Measurements from ENCODE around the gene TTBK2. TPM values are rescaled to one million over a fixed set of nuclear protein-coding genes. Genes with fewer than 3 reads are reported as not detected.

The TTBK2 gene
- total RNA-seq, 4 donors from 2014 or later, result 7.9 to 78.2 (median 18.2) TPM

DNA sequence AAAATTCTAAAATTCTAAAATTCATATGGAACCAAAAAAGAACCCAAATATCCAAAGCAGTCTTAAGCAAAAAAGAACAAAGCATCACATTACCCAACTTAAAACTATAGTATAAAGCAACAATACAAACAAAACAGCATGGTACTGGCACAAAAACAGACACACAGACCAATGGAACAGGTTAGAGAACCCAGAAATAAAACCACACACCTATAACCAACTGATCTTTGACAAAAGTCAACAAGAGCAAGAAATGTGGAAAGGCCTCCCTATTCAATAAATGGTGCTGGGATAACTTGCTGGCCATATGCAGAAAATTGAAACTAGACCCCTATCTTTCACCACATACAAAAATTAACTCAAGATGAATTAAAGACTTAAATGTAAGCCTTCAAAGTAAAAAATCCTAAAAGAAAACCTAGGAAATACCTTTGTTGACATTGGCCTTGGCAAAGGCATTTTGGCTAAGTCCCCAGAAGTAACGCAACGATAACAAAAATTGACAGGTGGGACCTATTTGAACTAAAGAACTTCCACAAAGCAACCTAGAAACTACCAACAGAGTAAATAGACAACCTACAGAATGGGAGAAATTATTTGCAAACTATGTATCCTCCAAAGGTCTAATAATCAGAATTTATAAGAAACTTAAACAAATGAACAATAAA is 56.9 kb downstream of the TTBK2 start:
- no peak overlapping the region for H3K4me3 ChIP-seq
- no peak overlapping the region for H3K27ac ChIP-seq
- no peak for DNase-seq
- no peaks in the 10 kb centered on the region for H3K27me3 ChIP-seq
- in situ Hi-C loops (cut with MboI; ENCODE audit: low pct_ligation_motif_present in 1 of 4, low pct_unique_long_range_greater_than_20kb in 1 of 4, low sequenced_read_pairs in 3 of 4), result no loop called here
- peaks cover 0 to 6% (median 0%) of the 10 kb centered on the region in 4 donors for H3K4me1 ChIP-seq
- TF ChIP-seq EP300 (IDR thresholded peaks at IDR 0.05; ENCODE audit: low read depth) (no peak), POLR2AphosphoS5 (IDR thresholded peaks at IDR 0.05) (no peak), POLR2A (IDR thresholded peaks at IDR 0.05) (no peak)
- TF ChIP-seq, protein P1, sequence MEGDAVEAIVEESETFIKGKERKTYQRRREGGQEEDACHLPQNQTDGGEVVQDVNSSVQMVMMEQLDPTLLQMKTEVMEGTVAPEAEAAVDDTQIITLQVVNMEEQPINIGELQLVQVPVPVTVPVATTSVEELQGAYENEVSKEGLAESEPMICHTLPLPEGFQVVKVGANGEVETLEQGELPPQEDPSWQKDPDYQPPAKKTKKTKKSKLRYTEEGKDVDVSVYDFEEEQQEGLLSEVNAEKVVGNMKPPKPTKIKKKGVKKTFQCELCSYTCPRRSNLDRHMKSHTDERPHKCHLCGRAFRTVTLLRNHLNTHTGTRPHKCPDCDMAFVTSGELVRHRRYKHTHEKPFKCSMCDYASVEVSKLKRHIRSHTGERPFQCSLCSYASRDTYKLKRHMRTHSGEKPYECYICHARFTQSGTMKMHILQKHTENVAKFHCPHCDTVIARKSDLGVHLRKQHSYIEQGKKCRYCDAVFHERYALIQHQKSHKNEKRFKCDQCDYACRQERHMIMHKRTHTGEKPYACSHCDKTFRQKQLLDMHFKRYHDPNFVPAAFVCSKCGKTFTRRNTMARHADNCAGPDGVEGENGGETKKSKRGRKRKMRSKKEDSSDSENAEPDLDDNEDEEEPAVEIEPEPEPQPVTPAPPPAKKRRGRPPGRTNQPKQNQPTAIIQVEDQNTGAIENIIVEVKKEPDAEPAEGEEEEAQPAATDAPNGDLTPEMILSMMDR (IDR thresholded peaks at IDR 0.05), result no peak
- WGBS, 2 donors (ENCODE audit: low coverage in 1 of 2), result 49 to 62% methylated on average over 2 of the region's 2 CpGs
- no peaks in the 10 kb centered on the region for H3K9me3 ChIP-seq
- H3K36me3 ChIP-seq, result no peaks in the 10 kb centered on the region
- intact Hi-C loops (cut with DNase I; ENCODE audit: low total_unique reads), result no loop called here

- 97 to 100% methylated on average over 1 to 2 of the region's 2 CpGs for WGBS, 2 donors (ENCODE audit: low coverage in 1 of 2)
- Histone ChIP-seq H3K36me3 (peaks cover 0 to 4% (median 0%) of the 10 kb centered on the region in 4 donors), H3K27ac (no peak overlapping the region), H3K4me3 (no peak overlapping the region), H3K4me1 (peaks cover 0 to 8% (median 0%) of the 10 kb centered on the region in 4 donors), H3K9me3 (no peaks in the 10 kb centered on the region), H3K27me3 (no peaks in the 10 kb centered on the region)
- DNase-seq, result no peak
- intact Hi-C loops (cut with DNase I; ENCODE audit: low total_unique reads) (no loop called here), in situ Hi-C loops (cut with MboI; ENCODE audit: low pct_ligation_motif_present in 1 of 4, low pct_unique_long_range_greater_than_20kb in 1 of 4, low sequenced_read_pairs in 3 of 4) (no loop called here)
- TF ChIP-seq, protein P1 (IDR thresholded peaks at IDR 0.05), result no peak
- no peak for TF ChIP-seq POLR2AphosphoS5 (IDR thresholded peaks at IDR 0.05)
- TF ChIP-seq POLR2A (IDR thresholded peaks at IDR 0.05), result no peak
- no peak for TF ChIP-seq EP300 (IDR thresholded peaks at IDR 0.05; ENCODE audit: low read depth)
These were observed 61.4 kb downstream of the TTBK2 start for GRCh38 chr15:42858999-42859789.

- Histone ChIP-seq H3K4me3 (no peak overlapping the region), H3K9me3 (no peaks in the 10 kb centered on the region), H3K4me1 (peaks cover 0 to 8% (median 0%) of the 10 kb centered on the region in 4 donors), H3K27me3 (no peaks in the 10 kb centered on the region), H3K27ac (no peak overlapping the region), H3K36me3 (peaks cover 0 to 4% (median 0%) of the 10 kb centered on the region in 4 donors)
- in situ Hi-C loops (cut with MboI; ENCODE audit: low pct_ligation_motif_present in 1 of 4, low pct_unique_long_range_greater_than_20kb in 1 of 4, low sequenced_read_pairs in 3 of 4), result no loop called here
- WGBS, 2 donors (ENCODE audit: low coverage in 1 of 2), result 68 to 80% methylated on average over 2 of the region's 2 CpGs
- intact Hi-C loops (cut with DNase I; ENCODE audit: low total_unique reads), result no loop called here
- DNase-seq, result no peak
- TF ChIP-seq, protein P1 (IDR thresholded peaks at IDR 0.05), result no peak
- no peak for TF ChIP-seq POLR2A (IDR thresholded peaks at IDR 0.05)
These were observed 62.0 kb downstream of the TTBK2 start for GRCh38 chr15:42858540-42858939.

DNA sequence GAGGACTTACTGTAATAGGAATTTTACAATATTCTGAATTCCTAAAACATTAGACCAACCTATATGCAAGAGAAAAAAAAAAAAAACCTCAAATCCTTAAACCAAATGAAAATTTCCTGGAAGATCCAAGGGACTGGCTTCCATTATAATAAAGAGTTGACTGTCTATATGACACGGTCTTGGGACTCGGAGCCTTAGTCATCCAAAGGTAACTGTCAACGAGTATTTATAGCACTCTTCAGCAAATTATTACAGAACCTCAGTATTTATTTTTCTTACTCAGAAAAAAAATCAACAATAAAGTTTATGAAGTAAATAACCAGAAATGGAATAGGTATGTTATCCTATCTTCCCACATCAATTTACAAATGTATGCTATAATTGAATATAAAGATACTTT is 66.0 kb downstream of the TTBK2 start:
- TF ChIP-seq EP300 (IDR thresholded peaks at IDR 0.05; ENCODE audit: low read depth) (no peak), POLR2A (IDR thresholded peaks at IDR 0.05) (no peak), POLR2AphosphoS5 (IDR thresholded peaks at IDR 0.05) (no peak)
- TF ChIP-seq, protein P1 (IDR thresholded peaks at IDR 0.05), result no peak
- intact Hi-C loops (cut with DNase I; ENCODE audit: low total_unique reads), result no loop called here
- in situ Hi-C loops (cut with MboI; ENCODE audit: low pct_ligation_motif_present in 1 of 4, low pct_unique_long_range_greater_than_20kb in 1 of 4, low sequenced_read_pairs in 3 of 4), result no loop called here
- H3K4me1 ChIP-seq, result peaks cover 0 to 8% (median 0%) of the 10 kb centered on the region in 4 donors
- peaks cover 0 to 8% (median 0%) of the 10 kb centered on the region in 4 donors for H3K36me3 ChIP-seq
- no peaks in the 10 kb centered on the region for H3K9me3 ChIP-seq
- no peak for DNase-seq
- 96 to 100% methylated on average over 3 of the region's 3 CpGs for WGBS, 2 donors (ENCODE audit: low coverage in 1 of 2)
- H3K4me3 ChIP-seq, result no peak overlapping the region
- H3K27me3 ChIP-seq, result no peaks in the 10 kb centered on the region
- H3K27ac ChIP-seq, result no peak overlapping the region

Measured in transverse colon (tissue), 4 donors.